Measurements from ENCODE around the gene CRISPLD2. TPM values are rescaled to one million over a fixed set of nuclear protein-coding genes. Genes with fewer than 3 reads are reported as not detected.

The CRISPLD2 gene
- total RNA-seq, 1 experiment from 2014 or later, result 9.4 TPM

DNA sequence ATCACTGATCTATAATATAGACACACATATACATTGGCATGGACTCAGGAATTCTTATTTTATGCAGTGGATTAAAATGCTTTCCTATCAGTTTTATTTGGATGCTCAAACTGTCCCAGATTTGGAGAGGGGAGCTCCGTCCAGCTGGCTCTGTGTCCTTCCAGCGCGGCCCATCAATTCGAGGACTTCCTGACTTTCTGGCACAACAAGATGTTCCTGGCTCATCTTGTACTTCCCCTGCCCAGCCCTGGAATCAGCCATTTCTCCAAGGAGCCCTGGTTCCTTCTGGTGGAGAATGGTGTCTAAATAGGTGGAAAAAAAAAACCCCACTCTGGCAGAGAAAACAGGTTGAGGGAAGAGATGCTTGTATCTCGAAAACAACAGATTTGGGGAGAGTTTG is 94.5 kb downstream of the CRISPLD2 start (continued):
- no peak for TF ChIP-seq E2F1 (CRISPR knock-in tag; IDR thresholded peaks at IDR 0.05)

- CTCF ChIA-PET, result interaction anchor here (1.5 to 2.9 kb wide), 2 partner anchors 9 to 36 kb away, joined by 6 to 22 read pairs; no protein-coding TSS in a partner anchor
- Mint-ChIP-seq H3K27me3 (ENCODE audit: low read depth) (no peaks in the 10 kb centered on the region), H3K4me1 (no peaks in the 10 kb centered on the region; the same call in none of the 2 replicates), H3K36me3 (no peaks in the 10 kb centered on the region), H3K9me3 (no peaks in the 10 kb centered on the region), H3K4me3 (no peak overlapping the region), H3K27ac (no peak overlapping the region)
- TF ChIP-seq, protein P1, sequence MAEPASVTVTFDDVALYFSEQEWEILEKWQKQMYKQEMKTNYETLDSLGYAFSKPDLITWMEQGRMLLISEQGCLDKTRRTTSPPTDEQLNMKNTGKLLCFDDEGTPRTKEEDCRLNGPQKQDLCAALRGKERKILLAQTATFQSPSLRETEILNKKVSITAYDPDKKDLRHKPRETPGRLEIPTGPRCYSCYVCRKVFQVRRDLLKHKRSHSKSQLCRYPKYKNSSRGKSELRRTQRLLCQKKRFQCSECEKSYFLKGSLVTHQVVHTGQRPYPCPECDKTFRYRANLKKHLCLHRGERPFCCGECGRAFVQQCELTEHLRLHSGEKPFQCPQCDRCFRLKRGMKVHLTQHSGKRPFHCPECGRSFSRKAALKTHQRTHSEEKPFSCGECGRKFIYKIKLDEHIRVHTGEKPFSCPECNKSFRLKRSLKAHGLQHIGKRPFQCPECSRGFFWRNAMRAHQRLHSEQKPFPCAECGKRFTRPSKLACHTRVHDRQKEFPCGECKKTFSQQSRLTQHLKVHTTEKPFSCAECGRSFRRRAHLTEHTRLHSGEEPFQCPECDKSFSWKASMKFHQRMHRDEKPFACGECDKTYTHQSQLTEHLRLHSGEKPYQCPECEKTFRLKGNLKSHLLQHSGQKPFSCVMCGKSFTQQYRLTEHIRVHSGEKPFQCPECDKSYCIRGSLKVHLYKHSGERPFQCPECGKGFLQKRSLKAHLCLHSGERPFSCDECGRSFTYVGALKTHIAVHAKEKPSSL (CRISPR knock-in tag; conservative IDR thresholded peaks at IDR 0.05), result no peak
- TF ChIP-seq FOXP1 (CRISPR knock-in tag; IDR thresholded peaks at IDR 0.05; ENCODE audit: borderline replicate concordance) (no peak), ZNF423 (CRISPR knock-in tag; IDR thresholded peaks at IDR 0.05) (no peak), EMX1 (CRISPR knock-in tag; IDR thresholded peaks at IDR 0.05) (no peak), ZNF532 (CRISPR knock-in tag; IDR thresholded peaks at IDR 0.05; ENCODE audit: borderline replicate concordance) (no peak), ZNF317 (CRISPR knock-in tag; IDR thresholded peaks at IDR 0.05; ENCODE audit: borderline replicate concordance, low read depth) (no peak), GABPB1 (CRISPR knock-in tag; IDR thresholded peaks at IDR 0.05) (no peak), ARID4B (CRISPR knock-in tag; IDR thresholded peaks at IDR 0.05; ENCODE audit: borderline replicate concordance) (no peak), E2F5 (CRISPR knock-in tag; IDR thresholded peaks at IDR 0.05) (no peak), MYBL2 (CRISPR knock-in tag; IDR thresholded peaks at IDR 0.05) (no peak), ZNF671 (CRISPR knock-in tag; IDR thresholded peaks at IDR 0.05) (no peak), SMAD3 (CRISPR knock-in tag; IDR thresholded peaks at IDR 0.05; ENCODE audit: borderline replicate concordance) (no peak), NR2C2 (CRISPR knock-in tag; IDR thresholded peaks at IDR 0.05) (no peak)
- DNase-seq (ENCODE audit: low spot score) (no peak), ATAC-seq (no peak)
- POLR2A ChIA-PET, result no interaction called here
Observed at GRCh38 chr16:84916178-84916577, 96.4 kb downstream of the CRISPLD2 start.

Data from WTC11 (cell line).